H9 (cell line): ENCODE measurements around the gene RAD23A. TPM values are rescaled to one million over a fixed set of nuclear protein-coding genes. Genes with fewer than 3 reads are reported as not detected.

Experiments used
- DNase-seq: peaks from one replicate; pipeline ENCODE4 v3.0.0-alpha.2; 2017
- H2AFZ ChIP-seq: one replicate; pipeline ENCODE4 v1.6.1; 2013; ENCODE audit warnings: mild to moderate bottlenecking, low read length, control low read depth, moderate library complexity
- H2AK5ac ChIP-seq: 2 replicates; pipeline ENCODE4 v1.6.1; 2013; ENCODE audit warnings: low read length, control low read depth, mixed read lengths; ENCODE audit not compliant: insufficient read length
- H2BK120ac ChIP-seq: one replicate; pipeline ENCODE4 v1.6.1; 2013; ENCODE audit warnings: low read depth, mild to moderate bottlenecking, low read length, control low read depth, inconsistent platforms; ENCODE audit not compliant: poor library complexity, severe bottlenecking
- H2BK12ac ChIP-seq: 2 replicates; pipeline ENCODE4 v1.6.1; 2013; ENCODE audit warnings: low read length, control low read depth, mixed read lengths, low read depth; ENCODE audit not compliant: insufficient read length
- H2BK15ac ChIP-seq: 2 replicates; pipeline ENCODE4 v1.6.1; 2013; ENCODE audit warnings: low read depth, low read length, control low read depth
- H2BK20ac ChIP-seq: one replicate; pipeline ENCODE4 v1.6.1; 2013; ENCODE audit warnings: low read depth, mild to moderate bottlenecking, low read length, control low read depth, inconsistent platforms; ENCODE audit not compliant: poor library complexity, severe bottlenecking
- H2BK5ac ChIP-seq: 2 replicates; pipeline ENCODE4 v1.6.1; 2013; ENCODE audit warnings: low read length, control low read depth, mixed read lengths; ENCODE audit not compliant: insufficient read length
- H3K14ac ChIP-seq: 2 replicates; pipeline ENCODE4 v1.6.1; 2013; ENCODE audit warnings: low read length, control low read depth; ENCODE audit not compliant: insufficient read depth
- H3K18ac ChIP-seq: 2 replicates; pipeline ENCODE4 v1.6.1; 2013; ENCODE audit warnings: low read depth, mild to moderate bottlenecking, mixed read lengths, low read length, control low read depth; ENCODE audit not compliant: insufficient read length
- H3K23ac ChIP-seq: 2 replicates; pipeline ENCODE4 v1.6.1; 2013; ENCODE audit warnings: low read length, control low read depth, mixed read lengths, low read depth; ENCODE audit not compliant: insufficient read length
- H3K23me2 ChIP-seq: 2 replicates; pipeline ENCODE4 v1.6.1; 2013; ENCODE audit warnings: low read depth, mild to moderate bottlenecking, mixed read lengths, low read length, control low read depth; ENCODE audit not compliant: insufficient read length, poor library complexity, severe bottlenecking
- H3K27ac ChIP-seq: 2 replicates; pipeline ENCODE4 v1.5.1; 2013; ENCODE audit warnings: low read length, control low read depth, mixed read lengths, low read depth; ENCODE audit not compliant: insufficient read length
- H3K27me3 ChIP-seq: 2 replicates; pipeline ENCODE4 v1.6.1; 2013; ENCODE audit warnings: low read length, control low read depth, inconsistent platforms; ENCODE audit not compliant: insufficient read depth
- H3K4ac ChIP-seq: 2 replicates; pipeline ENCODE4 v1.6.1; 2013; ENCODE audit warnings: low read depth, mild to moderate bottlenecking, control low read depth, inconsistent platforms, low read length, moderate library complexity
- H3K4me1 ChIP-seq: 2 replicates; pipeline ENCODE4 v1.6.1; 2013; ENCODE audit warnings: low read length, control low read depth, inconsistent platforms; ENCODE audit not compliant: insufficient read depth
- H3K4me2 ChIP-seq: 2 replicates; pipeline ENCODE4 v1.6.1; 2013; ENCODE audit warnings: low read length, control low read depth, mixed read lengths; ENCODE audit not compliant: insufficient read length, insufficient read depth
- H3K56ac ChIP-seq: 2 replicates; pipeline ENCODE4 v1.6.1; 2013; ENCODE audit warnings: low read depth, mild to moderate bottlenecking, mixed read lengths, low read length, control low read depth; ENCODE audit not compliant: insufficient read length
- H3K79me1 ChIP-seq: 2 replicates; pipeline ENCODE4 v1.6.1; 2013; ENCODE audit warnings: low read depth, mild to moderate bottlenecking, moderate library complexity, low read length, control low read depth, inconsistent platforms; ENCODE audit not compliant: insufficient read depth, poor library complexity, severe bottlenecking
- H3K79me2 ChIP-seq: 2 replicates; pipeline ENCODE4 v1.6.1; 2013; ENCODE audit warnings: low read length, control low read depth, inconsistent platforms; ENCODE audit not compliant: insufficient read depth
- H3K9ac ChIP-seq: 2 replicates; pipeline ENCODE4 v1.6.1; 2013; ENCODE audit warnings: low read length, control low read depth, mixed read lengths; ENCODE audit not compliant: insufficient read length; ENCODE audit errors: extremely low read depth
- H3K9me3 ChIP-seq: one replicate; pipeline ENCODE4 v1.6.1; 2013; ENCODE audit warnings: low read depth, low read length, inconsistent platforms; ENCODE audit not compliant: control insufficient read depth
- H3T11ph ChIP-seq: one replicate; pipeline ENCODE4 v1.6.1; 2013; ENCODE audit warnings: mild to moderate bottlenecking, low read length, control low read depth, inconsistent platforms
- H4K20me1 ChIP-seq: one replicate; pipeline ENCODE4 v1.6.1; 2013; ENCODE audit not compliant: control insufficient read depth, insufficient read length, insufficient read depth
- H4K5ac ChIP-seq: 2 replicates; pipeline ENCODE4 v1.6.1; 2013; ENCODE audit warnings: low read depth, mild to moderate bottlenecking, mixed read lengths, low read length, control low read depth; ENCODE audit not compliant: insufficient read length
- H4K8ac ChIP-seq: replicated peaks from 2 replicates; pipeline ENCODE4 v1.6.1; 2013; ENCODE audit warnings: low read length, control low read depth, mixed read lengths, low read depth; ENCODE audit not compliant: insufficient read length
- H4K91ac ChIP-seq: 2 replicates; pipeline ENCODE4 v1.6.1; 2013; ENCODE audit warnings: low read depth, mild to moderate bottlenecking, moderate library complexity, mixed read lengths, low read length, control low read depth; ENCODE audit not compliant: insufficient read length
- H3K27ac Mint-ChIP-seq, 3 experiments: 2 replicates in 2 of 3; 3 replicates in 1 of 3; pipeline ENCODE4 v1.8.0; 2020 to 2021; ENCODE audit warnings: mixed read lengths in 3 of 3, mild to moderate bottlenecking in 1 of 3, moderate library complexity in 1 of 3
- H3K27me3 Mint-ChIP-seq: 2 replicates; pipeline ENCODE4 v1.8.0; 2021; ENCODE audit warnings: low read depth, mild to moderate bottlenecking, moderate library complexity, mixed read lengths
- H3K36me3 Mint-ChIP-seq, 3 experiments: 2 replicates in 2 of 3; 3 replicates in 1 of 3; pipeline ENCODE4 v1.8.0; 2020 to 2021; ENCODE audit warnings: low read depth in 3 of 3, mixed read lengths in 3 of 3; ENCODE audit not compliant: insufficient read depth in 1 of 3
- H3K4me1 Mint-ChIP-seq, 2 experiments: 2 replicates each; pipeline ENCODE4 v1.8.0; 2020; ENCODE audit warnings: mixed read lengths in 2 of 2
- H3K4me3 Mint-ChIP-seq, 2 experiments: 2 replicates in 1 of 2; 3 replicates in 1 of 2; pipeline ENCODE4 v1.8.0; 2020 to 2021; ENCODE audit warnings: mild to moderate bottlenecking in 2 of 2, mixed read lengths in 2 of 2, moderate library complexity in 1 of 2
- H3K9me3 Mint-ChIP-seq, 2 experiments: 2 replicates in 1 of 2; 3 replicates in 1 of 2; pipeline ENCODE4 v1.8.0; 2020; ENCODE audit warnings: mild to moderate bottlenecking in 2 of 2, mixed read lengths in 2 of 2, moderate library complexity in 1 of 2
- WGBS: extraction: QIAGEN DNeasy Blood & Tissue Kit; methylation state at CpG from one replicate; pipeline ENCODE4 v1.1.7; 2013; ENCODE audit warnings: missing lambda C conversion rate, low lambda C conversion rate, mixed read lengths; ENCODE audit not compliant: insufficient read length; ENCODE audit errors: extremely low coverage; 5-methylcytosine and 5-hydroxymethylcytosine counted together
- total RNA-seq: library from RNA; stranded (reverse); gene quantifications from 2 replicates; pipeline ENCODE4 v1.2.1, GENCODE V29; 2021
- TF ChIP-seq, protein P1 (sequence below): fragments of 200-600 bp; sonication (generic); conservative IDR thresholded peaks from 3 replicates; pipeline ENCODE4 v1.8.0; 2021; ENCODE audit warnings: antibody characterized with exemption, mild to moderate bottlenecking

The RAD23A gene
- total RNA-seq, 1 experiment from 2014 or later, result 62.2 TPM

DNA sequence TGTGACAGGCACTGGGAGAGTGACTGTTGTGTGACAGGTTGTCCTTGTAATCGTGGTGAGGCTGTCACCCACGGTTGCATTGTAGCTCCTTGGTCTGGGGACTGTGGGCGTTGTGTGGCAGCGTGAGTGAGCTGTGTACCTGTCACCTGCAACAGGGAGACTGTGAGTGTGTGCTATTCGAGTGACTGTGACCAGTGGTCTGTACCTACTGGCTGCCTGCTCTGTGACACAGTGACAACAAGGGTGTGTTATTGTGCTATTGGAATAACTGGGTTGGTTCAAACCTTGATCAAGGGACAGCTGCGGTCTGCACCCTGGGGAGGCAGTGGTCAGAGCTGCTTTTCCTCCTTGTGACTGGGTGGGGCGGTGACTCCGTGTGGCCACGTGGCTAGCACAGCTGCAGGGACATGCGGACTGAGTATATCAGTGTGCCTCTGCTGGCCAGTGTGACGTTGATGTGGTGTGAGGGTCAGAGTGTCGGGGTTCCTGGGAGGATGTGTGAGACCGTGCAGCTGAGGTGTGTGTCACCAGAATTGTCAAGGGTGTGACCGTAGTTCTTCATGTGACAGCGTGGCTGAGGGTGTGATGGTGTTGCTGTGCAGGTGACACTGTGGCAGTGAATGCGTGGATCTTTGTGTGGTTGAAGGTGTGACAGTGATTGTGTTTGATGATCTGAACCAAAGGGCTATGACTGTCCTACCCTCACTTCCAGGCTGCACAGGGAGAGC, 39.6 kb downstream of the RAD23A start:
- H3K4me1 Mint-ChIP-seq, result peaks cover 6 to 9% of the 10 kb centered on the region in 2 experiments
- Histone ChIP-seq H3K79me2 (no peaks in the 10 kb centered on the region), H3K23ac (no peak overlapping the region), H2AK5ac (no peak overlapping the region), H2AFZ (no peak overlapping the region), H3K27ac (no peak overlapping the region), H3K14ac (no peak overlapping the region), H4K20me1 (no peaks in the 10 kb centered on the region), H3K4ac (no peak overlapping the region), H4K91ac (no peak overlapping the region), H4K5ac (no peak overlapping the region), H2BK15ac (no peak overlapping the region), H2BK12ac (no peak overlapping the region), H2BK20ac (no peak overlapping the region), H2BK120ac (no peak overlapping the region), H4K8ac (no peak overlapping the region), H3K4me2 (no peak overlapping the region), H3K79me1 (no peaks in the 10 kb centered on the region), H3K18ac (no peak overlapping the region), H3K23me2 (no peaks in the 10 kb centered on the region), H3K9ac (no peak overlapping the region), H3K4me1 (no peaks in the 10 kb centered on the region), H3K9me3 (no peaks in the 10 kb centered on the region), H2BK5ac (no peak overlapping the region), H3K27me3 (peaks cover 6% of the 10 kb centered on the region; the same call in 1 of the 2 replicates), H3K56ac (no peak overlapping the region), H3T11ph (no peak overlapping the region)
- WGBS, result no CpG with 5 or more reads among the region's 16 CpGs
- no peaks in the 10 kb centered on the region for H3K36me3 Mint-ChIP-seq
- no peaks in the 10 kb centered on the region; a peak in 1 of 5 replicates for H3K9me3 Mint-ChIP-seq
- TF ChIP-seq, protein P1, sequence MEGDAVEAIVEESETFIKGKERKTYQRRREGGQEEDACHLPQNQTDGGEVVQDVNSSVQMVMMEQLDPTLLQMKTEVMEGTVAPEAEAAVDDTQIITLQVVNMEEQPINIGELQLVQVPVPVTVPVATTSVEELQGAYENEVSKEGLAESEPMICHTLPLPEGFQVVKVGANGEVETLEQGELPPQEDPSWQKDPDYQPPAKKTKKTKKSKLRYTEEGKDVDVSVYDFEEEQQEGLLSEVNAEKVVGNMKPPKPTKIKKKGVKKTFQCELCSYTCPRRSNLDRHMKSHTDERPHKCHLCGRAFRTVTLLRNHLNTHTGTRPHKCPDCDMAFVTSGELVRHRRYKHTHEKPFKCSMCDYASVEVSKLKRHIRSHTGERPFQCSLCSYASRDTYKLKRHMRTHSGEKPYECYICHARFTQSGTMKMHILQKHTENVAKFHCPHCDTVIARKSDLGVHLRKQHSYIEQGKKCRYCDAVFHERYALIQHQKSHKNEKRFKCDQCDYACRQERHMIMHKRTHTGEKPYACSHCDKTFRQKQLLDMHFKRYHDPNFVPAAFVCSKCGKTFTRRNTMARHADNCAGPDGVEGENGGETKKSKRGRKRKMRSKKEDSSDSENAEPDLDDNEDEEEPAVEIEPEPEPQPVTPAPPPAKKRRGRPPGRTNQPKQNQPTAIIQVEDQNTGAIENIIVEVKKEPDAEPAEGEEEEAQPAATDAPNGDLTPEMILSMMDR, result no peak
- H3K27me3 Mint-ChIP-seq, result no peaks in the 10 kb centered on the region; the same call in none of the 2 replicates
- H3K4me3 Mint-ChIP-seq, result peak overlapping the region in 1 of 2 experiments; percentile 50; a peak in 1 of 5 replicates
- no peak overlapping the region; a peak in 1 of 7 replicates for H3K27ac Mint-ChIP-seq
- peak; percentile 33 for DNase-seq
